Islet of Langerhans (tissue), 1 donor: ENCODE measurements around the gene C17orf50.

Source experiments
- FAIRE-seq: peaks from one replicate; lab custom pipeline; 2011; peaks lifted over from hg19 to GRCh38; lab: Jason Lieb, UNC

The C17orf50 gene

DNA sequence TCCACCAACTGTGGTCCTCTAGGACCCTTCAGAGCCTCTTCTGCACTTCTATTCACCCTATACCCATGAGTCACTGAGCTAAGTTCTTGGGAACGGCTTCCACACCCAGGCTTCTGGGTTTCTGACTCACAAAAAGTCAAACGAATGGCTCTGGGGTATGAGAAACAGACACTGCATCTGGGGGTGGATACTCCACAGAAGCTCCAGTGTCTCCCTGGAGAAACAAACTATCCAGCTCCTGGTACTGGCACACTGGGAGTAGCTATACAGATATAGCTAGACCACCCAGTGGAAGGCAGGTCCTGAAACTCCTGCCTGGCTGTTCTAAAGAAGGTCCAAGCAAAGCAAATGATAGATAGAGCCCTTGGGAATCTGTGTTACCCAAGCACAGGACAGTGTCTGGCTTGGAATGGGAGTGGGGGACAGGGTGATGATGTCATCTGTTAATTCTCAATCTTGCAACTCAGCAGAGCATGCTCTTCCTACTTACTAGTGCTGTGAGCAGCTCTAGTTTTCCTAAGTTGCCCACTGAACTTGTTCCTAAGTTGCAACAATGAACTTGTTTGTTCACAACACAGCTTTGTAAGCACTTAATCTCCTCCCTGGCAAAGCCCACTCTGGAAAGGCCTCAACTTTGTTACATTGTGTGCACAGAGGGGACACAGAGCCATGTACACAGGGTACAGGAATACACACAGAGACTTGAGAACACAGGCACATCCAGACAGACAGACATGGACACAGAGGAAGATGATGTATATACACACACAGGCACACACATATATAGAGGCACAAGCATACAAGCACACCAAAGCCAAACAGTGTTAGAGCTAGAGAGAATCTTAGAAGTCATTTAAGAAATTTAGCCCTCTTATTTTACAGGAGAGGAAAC lies 28.0 kb downstream of the C17orf50 start:
- FAIRE-seq, result no peak

DNA sequence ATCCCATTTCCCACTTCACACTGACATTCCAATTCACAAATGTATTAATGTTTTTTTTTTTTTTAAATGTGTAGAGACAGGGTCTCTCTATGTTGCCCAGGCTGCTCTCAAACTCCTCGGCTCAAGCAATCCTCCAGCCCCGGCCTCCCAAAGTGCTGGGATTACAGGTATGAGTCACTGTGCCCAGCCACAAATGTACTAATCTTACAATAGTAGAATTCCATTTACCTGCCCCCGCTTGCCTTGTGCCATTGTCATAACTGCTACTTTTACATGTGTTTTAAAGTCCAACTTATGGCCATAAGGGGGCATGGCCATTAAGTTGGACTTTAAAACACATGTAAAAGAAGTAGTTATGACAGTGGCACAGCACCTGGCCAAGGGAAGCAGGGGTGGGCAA lies 30.2 kb downstream of the C17orf50 start:
- FAIRE-seq, result no peak

DNA sequence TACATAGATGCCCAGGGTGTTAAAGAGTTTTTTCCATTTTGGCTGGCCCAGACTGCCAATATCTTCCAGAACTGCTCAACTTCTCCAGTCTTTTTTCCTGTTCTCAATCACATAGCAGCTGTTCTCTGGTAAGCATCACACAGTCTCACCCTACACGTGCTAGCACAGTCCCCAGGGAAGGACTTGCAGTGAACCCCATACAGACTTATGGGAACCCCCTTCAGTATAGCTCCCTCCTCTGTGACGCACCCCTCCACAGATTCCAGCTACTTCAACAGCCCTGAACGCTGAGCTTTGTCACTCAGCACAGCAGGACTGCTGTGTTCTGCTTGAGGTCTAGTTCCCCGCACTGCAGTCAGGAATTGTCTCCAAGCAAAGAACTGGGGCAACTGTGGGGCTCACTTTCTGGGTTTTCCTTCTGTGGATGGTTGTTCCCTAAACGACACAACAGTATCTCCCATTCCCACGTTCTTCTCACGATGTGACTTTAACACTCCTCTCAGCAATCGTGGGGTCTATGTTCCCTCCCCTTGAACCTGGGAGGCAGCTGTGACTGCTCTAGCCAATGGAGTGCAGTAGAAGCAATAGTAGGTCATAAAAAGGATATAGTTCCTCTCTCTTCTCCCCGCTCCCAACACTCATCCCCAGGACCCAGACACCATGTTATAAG lies 31.1 kb downstream of the C17orf50 start:
- no peak for FAIRE-seq

DNA sequence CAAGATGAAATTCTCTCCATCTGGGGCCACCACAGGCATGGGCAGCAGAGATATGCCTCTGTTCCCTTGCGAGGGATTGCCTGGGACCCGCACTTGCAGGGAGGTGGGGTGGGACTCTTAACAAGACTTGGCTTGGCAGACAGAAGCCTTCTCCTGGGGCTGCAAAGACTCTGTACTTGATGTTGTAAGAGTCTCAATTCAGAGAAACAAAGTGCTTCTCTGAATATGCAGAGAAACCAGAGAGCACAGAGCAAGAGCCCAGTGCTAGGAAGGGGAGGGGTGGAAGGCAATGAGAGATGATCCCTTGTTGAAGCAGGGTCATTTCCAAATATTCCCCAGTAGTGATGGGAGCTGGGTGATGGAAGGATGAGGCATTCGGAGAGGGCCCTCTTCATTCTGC lies 32.6 kb downstream of the C17orf50 start:
- no peak for FAIRE-seq

- FAIRE-seq, result no peak
These were observed 34.6 kb downstream of the C17orf50 start, which contains the start of gene MMP28 for GRCh38 chr17:35795007-35795870. TSS of gene MMP28 (minus strand) at chr17:35795641. CDS start at chr17:35795377, 264 bp downstream.

DNA sequence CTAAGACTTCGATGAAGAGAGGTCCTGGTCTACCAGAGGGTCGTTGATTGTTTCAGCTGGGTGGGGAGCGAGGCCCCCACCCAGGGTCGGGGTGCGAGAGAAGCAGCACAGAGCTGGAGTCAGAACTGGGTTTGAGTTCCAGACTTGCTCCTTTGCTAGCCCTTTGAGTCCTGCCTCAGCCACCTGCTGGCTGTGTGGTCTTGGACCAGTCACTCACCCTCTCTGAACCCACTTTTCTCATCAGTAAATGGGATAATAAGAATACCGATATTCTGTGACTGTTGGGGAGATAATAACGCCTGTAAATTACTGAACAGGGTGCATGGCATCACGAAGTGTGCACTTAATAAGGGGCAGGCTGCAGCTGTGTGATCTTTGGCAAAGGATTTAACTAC lies 35.2 kb downstream of the C17orf50 start:
- no peak for FAIRE-seq

DNA sequence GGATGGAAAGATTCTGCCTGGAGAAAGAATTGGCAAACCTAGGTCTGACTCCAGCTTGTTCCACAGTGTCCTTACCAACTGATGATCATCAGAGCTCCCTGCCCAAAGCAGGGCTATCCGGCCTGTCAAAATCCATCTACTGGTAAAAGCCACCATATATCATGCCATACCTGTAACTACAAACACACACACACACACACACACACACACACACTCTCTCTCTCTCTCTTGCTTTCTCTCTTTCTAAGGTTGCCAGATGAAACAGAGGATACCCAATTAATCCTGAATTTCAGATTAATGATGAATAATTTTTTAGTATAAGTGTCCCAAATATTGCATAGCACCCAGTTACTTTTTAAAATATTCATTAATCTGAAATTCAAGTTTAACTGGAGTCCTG lies 36.3 kb downstream of the C17orf50 start:
- no peak for FAIRE-seq

DNA sequence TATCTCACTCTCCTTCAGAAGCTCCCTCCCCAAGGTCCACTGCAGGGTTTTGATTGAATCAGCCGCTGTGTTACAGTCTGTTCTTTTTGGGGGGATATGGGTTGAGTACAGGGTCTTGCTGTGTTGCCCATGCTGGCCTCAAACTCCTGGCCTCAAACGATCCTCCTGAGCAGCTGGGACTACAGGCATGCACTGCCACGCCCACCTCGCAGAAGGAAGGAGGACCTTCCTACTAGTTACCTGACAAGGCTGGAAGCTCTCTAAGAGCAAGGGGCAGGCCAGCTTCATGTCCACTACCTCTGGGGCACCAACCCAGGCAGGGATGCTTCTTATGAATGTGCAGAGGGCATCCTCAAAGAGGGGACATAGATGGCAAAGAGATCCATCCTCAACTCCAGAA lies 36.7 kb downstream of the C17orf50 start:
- FAIRE-seq, result no peak

- FAIRE-seq, result no peak
These were observed 37.2 kb downstream of the C17orf50 start for GRCh38 chr17:35797918-35798317.

- FAIRE-seq, result no peak
These were observed 39.3 kb downstream of the C17orf50 start for GRCh38 chr17:35799942-35800341.

DNA sequence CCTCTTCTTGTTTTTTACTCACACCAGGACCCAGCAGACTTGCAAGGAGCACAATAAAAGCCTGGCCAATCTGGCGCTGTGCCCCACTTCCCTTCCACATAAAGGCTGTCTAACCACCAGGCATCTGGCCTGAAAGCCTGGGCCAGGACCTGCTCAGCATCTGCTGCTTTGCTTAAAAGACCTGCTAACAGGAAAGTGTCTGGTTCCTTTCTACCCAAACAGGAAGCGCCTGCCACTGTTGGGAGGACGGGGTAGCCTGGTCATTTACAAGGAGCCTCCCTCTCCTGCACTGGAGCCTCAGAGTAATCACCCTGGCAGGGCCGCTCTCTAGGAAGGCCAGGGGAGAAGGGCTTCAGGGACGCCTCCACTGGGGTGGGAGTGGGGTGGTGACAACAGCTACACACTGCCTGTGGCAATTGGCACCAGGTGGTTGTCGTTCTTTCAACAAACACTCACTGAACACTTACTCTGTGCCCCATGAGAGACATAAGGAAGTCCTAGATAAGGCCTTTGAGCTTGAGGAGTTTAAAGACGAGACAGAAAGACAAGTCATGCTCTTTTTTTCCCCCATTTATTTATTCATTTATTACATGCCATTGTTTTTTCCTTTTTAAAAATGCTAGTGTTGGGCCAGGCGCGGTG lies 41.0 kb downstream of the C17orf50 start:
- no peak for FAIRE-seq

GRCh38 chr17:35804658-35805192 lies 44.0 kb downstream of the C17orf50 start:
- FAIRE-seq, result no peak

DNA sequence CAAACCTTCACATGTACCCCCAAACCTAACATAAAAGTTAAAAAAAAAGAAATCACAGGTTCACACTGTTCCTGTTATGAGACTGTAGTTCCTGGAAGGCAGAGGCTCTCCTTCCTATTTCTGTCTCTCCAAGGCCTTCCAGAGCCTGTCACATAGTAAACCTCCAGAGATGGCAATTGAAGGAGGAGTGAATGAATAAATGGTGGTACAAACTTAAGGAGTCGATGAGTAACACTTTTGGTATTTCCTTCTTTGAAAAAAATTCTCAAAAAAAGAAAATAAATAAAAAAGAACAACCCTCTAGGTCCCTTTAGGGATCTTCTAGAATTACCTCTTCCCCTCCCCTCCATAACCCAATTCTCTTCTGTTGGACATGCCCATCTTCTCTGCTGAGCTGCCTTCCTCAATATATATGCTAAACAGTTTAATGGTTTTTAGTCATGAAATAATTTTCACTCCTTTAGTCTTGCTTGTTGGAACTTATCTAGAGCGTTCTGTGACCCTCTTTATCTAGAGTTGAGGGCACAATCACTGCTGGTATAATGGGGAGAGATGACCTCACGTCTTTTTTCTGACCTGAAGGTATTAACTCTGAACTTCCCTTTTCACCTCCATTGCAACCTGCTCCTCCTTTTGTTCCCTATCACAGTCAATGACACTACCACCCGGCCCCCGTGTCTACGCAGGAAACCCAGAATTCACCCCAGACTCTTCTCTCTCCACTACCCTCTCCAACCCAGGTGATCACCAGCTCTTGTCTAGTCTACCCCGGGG lies 46.9 kb downstream of the C17orf50 start:
- FAIRE-seq, result no peak

DNA sequence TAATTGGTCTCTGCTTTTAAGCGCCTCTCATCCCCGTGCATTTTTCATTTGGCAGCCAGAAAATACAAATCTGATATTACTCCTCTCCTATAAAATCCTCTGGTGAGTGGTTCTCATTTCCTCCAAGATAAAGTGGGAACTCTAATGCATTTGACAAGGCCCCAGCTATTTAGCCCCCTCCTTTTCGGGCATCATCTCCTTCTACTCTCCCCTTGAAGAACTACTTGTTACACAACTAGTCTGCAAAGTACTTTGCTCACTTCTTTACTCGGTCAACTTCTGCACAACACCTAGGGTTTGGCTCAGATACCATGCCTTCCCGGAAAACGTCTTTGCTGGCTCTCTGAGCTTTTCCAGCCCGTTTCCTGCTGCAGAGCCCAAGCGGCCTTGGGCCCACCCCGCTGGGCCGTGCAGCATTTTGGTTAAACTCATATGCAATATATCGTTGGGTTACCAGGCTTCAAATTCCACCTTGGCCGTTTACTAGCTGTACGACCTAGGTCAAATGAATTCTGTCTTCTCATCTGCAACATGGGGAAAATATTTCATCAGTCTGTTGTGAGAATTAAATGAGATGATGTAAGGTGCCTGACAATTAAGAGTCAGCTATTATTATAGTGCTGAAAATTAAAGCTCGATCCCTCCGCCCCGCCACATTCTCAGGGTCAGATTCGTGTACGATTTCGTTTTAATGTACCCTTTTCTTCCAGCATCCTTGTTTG lies 47.7 kb downstream of the C17orf50 start:
- no peak for FAIRE-seq

GRCh38 chr17:35808962-35809854 lies 48.5 kb downstream of the C17orf50 start, which contains the start of gene TAF15:
TSS of gene TAF15 (plus strand) at chr17:35809484. CDS start at chr17:35809570, 86 bp downstream.
- FAIRE-seq, result no peak

DNA sequence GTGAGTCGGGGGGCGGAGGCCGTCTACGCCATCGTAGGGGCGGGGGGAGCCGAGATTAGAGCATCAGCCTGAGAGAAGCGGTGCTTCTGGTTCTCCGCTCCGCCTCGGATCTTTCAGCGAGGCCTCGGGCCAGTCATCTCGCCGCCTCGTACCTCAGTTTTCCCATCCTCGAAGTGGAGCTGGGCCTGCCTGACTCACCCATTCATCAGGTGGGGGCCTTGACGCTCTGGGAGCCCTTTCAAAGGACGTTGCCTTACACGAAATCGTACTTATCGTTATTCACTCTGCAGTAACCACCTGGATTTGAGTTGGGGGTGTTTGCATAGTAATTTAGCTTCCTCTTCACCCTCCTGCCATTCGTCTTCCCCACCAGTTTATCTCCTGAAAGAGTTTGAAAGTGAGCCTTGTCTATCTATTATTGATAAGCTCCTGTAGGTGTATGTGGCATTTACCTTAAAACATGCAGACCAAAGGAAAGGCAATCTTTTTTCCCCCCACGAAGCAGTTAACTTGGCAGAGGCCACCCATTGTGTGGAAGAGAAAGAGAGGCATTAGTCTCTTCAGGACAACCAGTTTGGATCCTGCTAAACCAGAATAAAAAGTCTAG lies 49.3 kb downstream of the C17orf50 start:
- no peak for FAIRE-seq

DNA sequence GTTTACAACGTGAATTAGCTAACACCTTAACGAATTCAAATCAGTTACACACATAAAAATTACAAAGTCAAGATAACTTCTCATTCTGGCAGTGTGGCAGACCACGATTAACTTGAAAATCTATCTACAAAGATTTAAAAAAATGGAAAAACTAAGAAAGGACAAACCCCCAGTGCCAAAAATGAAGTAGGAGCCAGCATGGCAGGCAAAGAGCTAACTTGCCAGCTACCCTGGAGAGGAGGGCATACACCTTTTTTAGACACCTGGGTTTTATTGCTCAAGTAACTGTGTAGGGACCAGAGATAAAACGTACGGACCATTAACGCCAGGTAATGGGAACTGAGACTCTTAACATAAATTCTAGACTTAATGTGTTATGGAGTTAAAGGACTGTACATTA lies 51.1 kb downstream of the C17orf50 start:
- no peak for FAIRE-seq

DNA sequence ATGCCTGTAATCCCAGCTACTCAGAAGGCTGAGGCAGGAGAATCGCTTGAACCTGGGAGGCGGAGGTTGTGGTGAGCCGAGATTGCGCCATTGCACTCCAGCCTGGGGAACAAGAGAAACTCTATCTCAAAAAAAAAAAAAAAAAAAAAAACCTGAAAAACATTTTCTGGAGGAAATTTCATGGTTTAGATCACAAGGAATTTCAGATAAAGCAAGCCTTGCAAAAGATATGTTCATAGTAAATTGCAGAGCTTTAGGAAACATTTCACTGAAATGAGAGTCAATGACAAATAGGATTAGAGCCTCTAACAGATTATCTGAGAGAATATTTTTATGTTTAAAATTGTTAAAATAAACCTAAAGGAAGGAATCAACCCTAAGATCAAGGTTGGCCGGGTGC lies 51.8 kb downstream of the C17orf50 start:
- FAIRE-seq, result no peak
